HG02885 (cell line): ENCODE data around the gene TGM2.

Source experiments
- ATAC-seq: cut with Tn5 transposase; IDR thresholded peaks from one replicate; pipeline ENCODE4 v1.9.1; 2021; ENCODE audit warnings: mild to moderate bottlenecking; ENCODE audit not compliant: unreplicated experiment, poor library complexity

Gene TGM2

GRCh38 chr20:38134427-38135270, 30.4 kb downstream of the TGM2 start:
- no peak for ATAC-seq

- ATAC-seq = no peak
These were observed 31.2 kb downstream of the TGM2 start for GRCh38 chr20:38133680-38134426.

GRCh38 chr20:38132910-38133501, 32.1 kb downstream of the TGM2 start:
- no peak for ATAC-seq

GRCh38 chr20:38132156-38132909, 32.7 kb downstream of the TGM2 start:
- ATAC-seq = no peak

GRCh38 chr20:38131588-38132121, 33.4 kb downstream of the TGM2 start:
- no peak for ATAC-seq

- ATAC-seq = no peak
These were observed 34.1 kb downstream of the TGM2 start for GRCh38 chr20:38130687-38131587.

GRCh38 chr20:38129893-38130609, 35.0 kb downstream of the TGM2 start:
- ATAC-seq = no peak

- no peak for ATAC-seq
These were observed 35.7 kb downstream of the TGM2 start for GRCh38 chr20:38129248-38129865.

GRCh38 chr20:38128691-38129090, 36.4 kb downstream of the TGM2 start:
- ATAC-seq = no peak

- no peak for ATAC-seq
These were observed 37.0 kb downstream of the TGM2 start for GRCh38 chr20:38127920-38128528.

GRCh38 chr20:38126932-38127621, 38.0 kb downstream of the TGM2 start:
- no peak for ATAC-seq

GRCh38 chr20:38126146-38126921, 38.7 kb downstream of the TGM2 start:
- ATAC-seq = no peak

- ATAC-seq = no peak
These were observed 39.7 kb downstream of the TGM2 start for GRCh38 chr20:38125157-38126056.

GRCh38 chr20:38123021-38123587, 42.0 kb downstream of the TGM2 start:
- no peak for ATAC-seq

- ATAC-seq = no peak
These were observed 43.3 kb downstream of the TGM2 start for GRCh38 chr20:38121741-38122140.
